ENCODE data around the gene ZNF484.
A peak's percentile ranks its signal among the peaks of the same experiment; 100 is the strongest.
"Not testable (repeated sequence)": the region's sequence is repeated elsewhere in the genome, so short reads cannot be mapped to it uniquely, and the experiment has no call there.

ZNF484 gene

DNA sequence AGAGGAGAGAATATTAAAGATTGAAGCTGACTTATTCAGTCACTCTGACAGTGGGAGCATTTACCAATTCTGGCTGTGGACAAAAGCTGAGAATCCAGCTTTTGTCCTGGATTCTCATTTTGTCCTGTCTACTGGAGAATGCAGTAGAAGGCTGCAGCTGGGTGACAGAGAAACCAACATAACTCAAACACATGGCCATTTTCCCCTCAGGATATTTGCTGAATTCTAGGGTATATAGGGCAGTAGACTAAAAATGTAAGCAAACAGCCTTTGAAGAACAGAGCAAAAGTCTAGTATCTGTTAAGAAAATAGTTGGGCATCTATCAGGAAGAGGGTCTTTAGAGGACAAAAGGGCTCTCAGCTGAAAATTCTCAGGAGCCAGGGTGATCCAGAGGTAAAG is 20.6 kb downstream of the ZNF484 start:
- DNase-seq: no peak

DNA sequence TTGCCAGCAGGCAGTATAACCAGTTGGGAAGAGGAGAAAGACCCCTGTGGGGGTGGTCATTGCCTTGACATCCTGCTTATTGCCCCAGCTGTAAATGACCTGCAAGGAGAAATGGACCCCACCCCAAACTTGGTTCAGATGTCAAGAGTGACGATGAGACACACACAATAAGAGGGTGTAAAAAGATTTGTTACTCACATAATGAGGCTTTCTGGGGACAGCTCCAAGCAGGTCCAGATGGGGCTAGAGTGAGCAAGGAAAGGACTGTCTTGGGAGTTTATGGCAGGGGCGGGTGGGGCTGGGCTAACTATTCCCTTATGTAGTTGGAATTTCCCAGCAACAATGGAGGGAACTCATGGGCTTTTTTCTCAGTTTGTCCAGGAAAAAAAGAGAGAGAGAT is 24.1 kb downstream of the ZNF484 start:
- no peak for DNase-seq

DNA sequence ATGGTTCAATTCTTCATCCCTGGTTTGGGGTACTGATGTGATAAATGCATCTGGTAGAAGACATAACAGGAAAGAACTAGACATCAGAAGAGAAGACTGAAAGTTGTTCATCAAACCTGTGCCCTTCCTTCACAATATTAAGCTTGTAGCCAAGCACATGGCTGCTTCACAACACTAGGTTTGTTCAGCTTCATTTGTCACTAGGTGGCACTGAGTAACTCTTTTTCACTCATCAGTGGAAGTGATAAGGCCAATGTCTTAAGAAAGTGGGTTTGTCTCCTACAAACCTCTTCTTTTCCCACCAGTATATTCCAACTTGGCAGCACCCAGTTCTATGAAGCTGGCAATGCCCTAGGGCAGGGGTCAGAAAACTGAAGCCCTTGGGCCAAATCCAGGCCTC is 26.9 kb downstream of the ZNF484 start:
- no peak for DNase-seq

DNA sequence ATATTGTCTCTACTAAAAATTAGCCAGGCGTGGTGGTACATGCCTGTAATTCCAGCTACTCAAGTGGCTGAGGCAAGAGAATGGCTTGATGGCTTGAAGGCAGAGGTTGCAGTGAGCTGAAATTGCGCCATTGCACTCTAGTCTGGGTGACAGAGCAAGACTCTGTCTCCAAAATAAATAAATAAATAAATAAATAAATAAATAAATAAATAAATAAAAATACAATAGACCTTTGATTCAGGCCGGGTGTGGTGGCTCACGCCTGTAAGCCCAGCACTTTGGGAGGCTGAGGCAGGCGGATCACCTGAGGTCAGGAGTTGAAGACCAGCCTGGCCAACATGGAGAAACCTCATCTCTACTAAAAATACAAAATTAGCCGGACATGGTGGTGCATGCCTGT is 29.1 kb downstream of the ZNF484 start:
- not testable (repeated sequence) for DNase-seq

GRCh38 chr9:92846662-92847145 is 31.1 kb downstream of the ZNF484 start:
- DNase-seq: no peak

DNA sequence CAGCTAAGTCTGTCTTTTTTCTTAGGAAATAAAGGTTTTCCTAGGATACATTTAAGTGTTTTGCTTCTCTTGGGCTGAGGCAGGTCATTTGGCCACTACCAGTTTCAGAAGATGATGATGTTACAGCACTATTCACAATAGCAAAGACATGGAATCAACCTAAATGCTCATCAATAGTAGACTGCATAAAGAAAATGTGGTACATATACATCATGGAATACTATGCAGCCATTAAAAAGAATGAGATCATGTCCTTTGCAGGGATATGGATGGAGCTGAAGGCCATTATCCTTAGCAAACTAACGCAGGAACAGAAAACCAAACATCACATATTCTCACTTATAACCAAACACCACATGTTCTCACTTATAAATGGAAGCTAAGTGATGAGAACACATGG is 39.4 kb downstream of the ZNF484 start:
- DNase-seq: not testable (repeated sequence)

- no peak for DNase-seq
Observed at GRCh38 chr9:92837191-92837590, 40.6 kb downstream of the ZNF484 start.

GRCh38 chr9:92829420-92829819 is 48.4 kb downstream of the ZNF484 start:
- no peak for DNase-seq

GRCh38 chr9:92825065-92825464 is 52.8 kb downstream of the ZNF484 start:
- not testable (repeated sequence) for DNase-seq

GRCh38 chr9:92820964-92821363 is 56.9 kb downstream of the ZNF484 start:
- no peak for DNase-seq

DNA sequence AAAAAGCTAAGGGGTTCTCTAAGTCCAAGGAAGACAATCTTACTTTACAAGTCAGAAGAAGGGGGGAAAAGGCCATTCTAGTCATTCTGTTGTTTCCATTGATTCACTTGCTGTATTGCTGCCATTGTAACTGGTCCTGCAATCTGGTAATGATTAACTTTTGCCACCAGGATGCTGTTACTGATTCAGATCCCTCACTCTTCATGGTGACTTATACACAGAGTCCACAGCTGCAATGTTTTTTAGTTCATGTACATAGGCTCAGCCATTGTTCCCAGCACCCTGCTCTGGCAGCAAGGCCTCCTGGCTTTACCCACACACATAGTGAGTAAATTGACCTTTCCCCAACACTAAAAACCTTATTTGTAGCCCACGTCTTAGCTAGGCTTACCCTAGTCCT is 57.9 kb downstream of the ZNF484 start:
- not testable (repeated sequence) for DNase-seq

DNA sequence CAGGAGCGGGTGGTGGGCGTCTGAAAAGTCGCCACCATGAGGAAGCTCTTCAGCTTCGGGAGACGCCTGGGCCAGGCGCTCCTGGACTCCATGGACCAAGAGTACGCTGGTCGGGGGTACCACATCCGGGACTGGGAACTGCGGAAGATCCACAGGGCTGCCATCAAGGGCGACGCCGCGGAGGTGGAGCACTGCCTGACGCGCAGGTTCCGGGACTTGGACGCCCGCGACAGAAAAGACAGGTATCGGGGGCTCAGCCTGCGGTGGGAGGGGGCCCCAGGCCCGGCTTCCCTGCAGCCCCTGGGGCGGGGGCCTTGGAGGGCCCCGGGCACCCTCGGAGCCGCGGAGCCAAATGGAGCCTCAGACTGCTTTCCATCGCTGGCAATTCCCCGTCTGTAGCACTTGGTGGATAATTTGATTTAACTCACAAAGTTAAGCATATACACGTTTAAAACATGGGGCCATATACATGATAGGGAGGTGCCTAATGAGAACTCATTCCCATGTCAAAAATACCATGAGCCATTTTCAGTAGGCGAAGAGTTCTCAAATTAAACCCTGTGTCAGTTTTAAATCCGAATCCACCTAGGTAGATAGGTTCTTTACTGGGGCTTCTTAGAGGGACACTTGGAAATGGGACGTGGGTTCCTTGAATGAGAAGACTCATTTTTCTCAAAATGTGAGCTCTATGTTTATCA is 68.1 kb downstream of the ZNF484 start:
- DNase-seq: not testable (repeated sequence)

- DNase-seq: peak in 2 of 4 experiments; percentile 12 to 33
Observed at GRCh38 chr9:92808726-92809451, 68.9 kb downstream of the ZNF484 start.

- no peak for DNase-seq
Observed at GRCh38 chr9:92807757-92808725, 69.8 kb downstream of the ZNF484 start.

GRCh38 chr9:92807031-92807756 is 70.6 kb downstream of the ZNF484 start:
- no peak for DNase-seq

GRCh38 chr9:92804727-92805126 is 73.1 kb downstream of the ZNF484 start:
- DNase-seq: no peak

GRCh38 chr9:92798358-92798757 is 79.5 kb downstream of the ZNF484 start:
- no peak for DNase-seq

GRCh38 chr9:92796337-92796804 is 81.5 kb downstream of the ZNF484 start:
- DNase-seq: not testable (repeated sequence)

DNA sequence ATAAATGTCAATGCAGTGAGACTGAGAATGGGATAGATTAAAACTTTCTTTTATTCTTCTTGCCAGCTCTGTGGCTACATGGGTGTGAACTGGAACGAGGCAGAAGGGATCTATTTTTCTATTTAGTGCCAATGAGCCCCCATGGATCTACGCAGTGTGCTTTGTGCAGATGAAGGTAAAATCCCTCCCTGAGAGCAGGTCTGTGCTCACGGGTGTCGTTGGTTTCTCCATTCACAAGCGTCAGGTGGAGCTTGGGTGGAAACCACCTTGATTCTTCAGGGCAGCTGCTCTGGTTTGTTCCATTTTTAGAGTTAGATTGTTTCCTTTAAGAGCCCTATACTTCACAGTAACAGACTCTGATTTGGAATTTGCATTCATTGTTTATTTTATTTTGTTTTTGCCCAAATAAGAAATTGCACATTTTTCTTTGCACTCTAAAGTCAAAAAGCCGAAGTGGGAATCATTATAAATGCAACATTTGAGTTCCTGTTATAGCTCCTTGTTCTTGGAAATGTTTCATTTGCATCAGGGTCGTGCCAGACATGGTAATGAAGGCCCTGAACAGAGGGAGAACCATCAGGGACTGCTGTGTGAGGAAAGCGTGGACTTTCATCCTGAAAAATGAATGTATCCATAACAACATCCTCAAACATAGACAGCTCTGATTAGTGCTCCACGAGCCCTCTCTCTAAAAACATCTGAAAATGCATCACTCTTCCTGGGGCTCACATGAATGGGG is 82.1 kb downstream of the ZNF484 start:
- no peak for DNase-seq

Measured in activated CD4-positive, CD25-positive, alpha-beta regulatory T cell (primary cell).